GM19467 (cell line): Measurements from ENCODE around the gene ORM1.
A peak's percentile ranks its signal among the peaks of the same experiment; 100 is the strongest.

Experiments
- ATAC-seq: cut with Tn5 transposase; IDR thresholded peaks from one replicate; pipeline ENCODE4 v1.9.1; 2021; ENCODE audit warnings: mild to moderate bottlenecking, moderate library complexity; ENCODE audit not compliant: unreplicated experiment

Gene ORM1

DNA sequence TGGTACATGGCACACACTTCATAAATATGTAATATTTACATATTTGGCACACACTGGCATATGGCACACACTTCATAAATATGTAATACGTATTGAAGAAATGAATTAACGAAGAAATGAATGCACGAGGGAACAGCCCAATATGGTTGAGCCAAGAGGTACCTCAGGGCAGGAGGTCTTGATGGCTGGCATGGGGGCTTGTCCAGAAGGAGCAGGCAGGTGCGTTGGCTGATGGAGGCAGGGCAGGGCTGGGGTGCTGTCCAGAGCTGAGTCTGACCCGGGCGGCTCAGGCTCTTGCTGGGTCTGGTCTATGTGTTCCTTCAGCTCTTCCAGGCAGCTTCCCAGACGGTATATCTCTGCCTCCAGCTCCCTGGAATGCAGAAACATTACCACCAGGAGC, 38.6 kb downstream of the ORM1 start:
- no peak for ATAC-seq

DNA sequence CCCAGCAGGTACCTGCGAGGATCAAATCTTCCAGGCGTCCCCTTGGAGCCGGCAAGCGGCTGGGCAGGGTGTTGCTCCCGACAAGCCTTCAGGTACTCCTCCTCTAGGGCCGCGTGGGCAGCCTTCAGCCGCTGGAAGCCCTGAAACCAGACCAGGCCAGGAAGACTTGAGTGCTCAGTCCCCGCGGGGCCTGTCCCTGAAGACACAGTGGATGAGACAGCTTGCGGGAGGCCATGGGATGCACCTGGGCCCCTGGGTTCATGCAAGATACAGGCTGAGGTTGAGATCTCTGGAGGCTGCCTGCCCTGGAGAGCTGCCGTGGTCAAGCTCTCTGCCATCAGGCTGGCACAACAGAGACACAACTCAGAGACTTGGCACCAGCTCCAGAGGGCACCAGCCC, 39.5 kb downstream of the ORM1 start:
- no peak for ATAC-seq

- ATAC-seq: no peak
Observed at GRCh38 chr9:114363424-114363823, 40.5 kb downstream of the ORM1 start.

DNA sequence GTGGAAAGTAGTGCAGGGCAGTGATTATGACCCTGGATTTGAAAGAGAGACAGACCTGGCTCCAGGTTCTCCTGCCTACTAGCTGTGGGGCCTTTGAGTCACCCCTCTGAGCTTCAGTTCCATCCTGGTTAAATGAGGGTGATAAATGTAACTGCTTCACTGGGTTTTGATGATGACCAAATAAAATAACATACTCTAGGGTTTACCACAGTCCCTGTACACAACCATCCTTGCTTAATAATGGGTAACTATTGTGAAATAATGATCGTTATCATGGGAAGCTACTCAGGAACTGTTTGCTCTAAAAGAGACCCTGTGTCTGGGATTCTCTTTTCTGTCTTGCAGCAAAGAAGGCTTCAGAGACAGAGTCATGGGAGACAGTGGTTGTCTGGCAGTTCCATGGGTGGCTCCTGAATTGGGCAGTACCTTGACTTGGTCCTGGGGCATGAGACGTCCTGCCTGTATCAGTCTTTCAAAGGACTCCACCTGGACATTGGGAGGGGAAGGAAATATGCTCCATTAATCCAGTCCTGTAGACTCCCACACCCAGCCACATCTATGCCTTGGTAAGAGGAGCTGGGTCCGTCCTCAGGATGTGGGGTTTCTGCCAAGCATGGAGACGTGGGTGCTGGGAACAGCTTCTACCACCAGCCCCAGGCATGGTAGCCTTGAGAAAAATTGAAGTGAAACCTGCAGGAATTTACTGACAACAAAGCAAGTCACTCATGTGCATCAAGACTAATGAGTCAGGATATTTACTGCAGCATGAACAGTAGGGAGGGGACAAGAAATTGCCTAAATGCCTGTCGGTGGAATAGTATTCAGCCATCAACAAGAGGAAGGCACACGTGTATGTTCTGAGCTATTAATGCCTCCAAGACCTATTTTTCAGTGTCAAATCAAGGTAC, 41.5 kb downstream of the ORM1 start:
- no peak for ATAC-seq

DNA sequence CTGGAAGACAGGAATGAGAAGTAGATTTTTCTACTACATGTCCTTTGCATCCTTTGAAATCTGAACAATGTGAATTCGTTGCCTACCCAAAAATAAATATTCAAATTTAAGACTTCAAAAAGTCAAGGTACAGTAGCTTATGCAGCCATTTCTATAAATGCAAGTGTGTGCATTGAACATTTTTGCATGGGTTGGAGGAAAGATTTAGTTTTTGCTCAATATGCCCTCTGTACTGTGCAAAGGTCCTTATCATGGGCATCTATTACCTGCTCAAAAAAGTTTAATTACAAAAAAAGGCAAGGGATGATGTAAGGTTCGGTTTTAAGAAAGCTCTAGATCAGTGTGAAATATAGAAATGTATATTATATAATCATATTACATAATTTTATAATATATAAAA, 42.3 kb downstream of the ORM1 start:
- no peak for ATAC-seq

- peak; percentile 45 for ATAC-seq
Observed at GRCh38 chr9:114366334-114367128, 43.6 kb downstream of the ORM1 start.

GRCh38 chr9:114367366-114367765, 44.5 kb downstream of the ORM1 start:
- ATAC-seq: no peak

DNA sequence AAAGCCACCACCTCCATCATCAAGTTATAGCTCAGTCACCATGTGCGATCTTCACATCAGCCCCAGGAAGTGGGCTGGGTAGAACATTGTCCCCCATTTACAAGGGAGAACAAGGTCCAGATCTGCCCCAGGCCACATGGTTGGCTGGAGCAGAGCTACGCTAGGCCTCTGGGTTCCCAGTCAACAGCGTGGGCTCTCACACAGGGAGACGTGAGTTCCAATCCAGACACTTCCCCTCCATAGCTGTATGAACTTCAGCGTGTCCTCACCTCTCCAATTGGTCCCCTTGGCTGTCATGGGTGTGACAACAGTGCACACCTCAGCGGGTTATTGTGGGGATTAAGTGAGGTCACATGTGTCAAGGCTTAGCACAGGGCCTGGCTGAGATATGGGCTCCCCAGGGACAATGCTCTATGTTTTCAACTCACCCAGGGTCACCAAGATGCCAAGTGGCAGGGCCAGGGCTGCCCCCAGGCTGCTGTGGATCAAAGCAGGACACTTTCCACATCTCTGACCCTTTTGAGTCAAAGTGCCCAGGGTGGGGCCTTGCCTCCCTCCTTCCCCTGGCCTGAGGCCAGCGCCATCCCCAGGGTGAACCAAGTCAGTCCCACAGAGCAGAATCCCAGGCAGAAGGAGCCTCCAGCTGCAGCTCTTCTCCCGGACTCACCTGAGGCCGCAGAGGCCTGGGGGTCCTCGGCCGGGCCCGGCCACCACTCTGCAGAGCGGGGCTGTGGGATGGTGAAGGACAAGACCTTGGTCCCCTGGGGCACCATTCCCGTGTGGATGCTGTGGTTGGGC, 45.1 kb downstream of the ORM1 start:
- ATAC-seq: no peak

DNA sequence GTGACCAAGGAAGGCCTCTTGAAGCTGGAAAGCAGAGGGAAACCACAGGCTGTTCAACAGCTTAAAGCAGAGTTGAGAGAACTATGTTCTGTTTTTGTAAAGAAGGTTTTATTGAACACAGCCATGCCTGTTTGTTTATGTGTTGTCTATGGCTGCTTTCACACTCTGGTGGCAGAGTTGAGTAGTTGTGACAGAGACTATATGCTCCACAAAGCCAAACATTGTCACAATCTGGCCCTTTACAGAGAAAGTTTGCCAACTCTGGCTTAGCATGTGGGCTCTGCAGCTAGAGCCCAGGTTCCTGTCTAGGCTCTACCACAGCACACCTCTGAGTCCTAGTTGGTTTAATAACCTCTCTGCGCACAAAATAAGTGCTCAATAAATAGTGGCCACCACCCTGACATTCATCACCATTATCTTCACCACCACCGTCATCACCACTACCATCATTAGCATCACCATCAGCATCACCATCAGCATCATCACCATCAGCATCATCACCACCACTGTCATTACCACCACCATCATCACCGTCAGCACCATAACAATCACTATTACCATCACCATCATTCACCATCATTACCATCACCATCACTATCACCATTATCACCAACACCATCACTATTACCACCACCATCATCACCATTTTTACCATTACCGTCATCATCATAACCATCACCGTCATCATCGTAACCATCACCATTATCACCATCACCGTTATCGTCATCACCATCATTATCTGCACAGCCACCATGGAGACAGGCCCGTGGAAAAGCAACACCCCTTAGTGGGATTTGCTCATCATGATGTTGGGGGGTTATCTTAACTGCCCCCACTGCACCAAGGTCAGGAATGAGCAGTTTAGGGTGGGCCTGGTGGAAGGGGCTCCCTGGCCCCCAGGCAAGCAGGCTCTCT, 46.6 kb downstream of the ORM1 start:
- ATAC-seq: no peak

DNA sequence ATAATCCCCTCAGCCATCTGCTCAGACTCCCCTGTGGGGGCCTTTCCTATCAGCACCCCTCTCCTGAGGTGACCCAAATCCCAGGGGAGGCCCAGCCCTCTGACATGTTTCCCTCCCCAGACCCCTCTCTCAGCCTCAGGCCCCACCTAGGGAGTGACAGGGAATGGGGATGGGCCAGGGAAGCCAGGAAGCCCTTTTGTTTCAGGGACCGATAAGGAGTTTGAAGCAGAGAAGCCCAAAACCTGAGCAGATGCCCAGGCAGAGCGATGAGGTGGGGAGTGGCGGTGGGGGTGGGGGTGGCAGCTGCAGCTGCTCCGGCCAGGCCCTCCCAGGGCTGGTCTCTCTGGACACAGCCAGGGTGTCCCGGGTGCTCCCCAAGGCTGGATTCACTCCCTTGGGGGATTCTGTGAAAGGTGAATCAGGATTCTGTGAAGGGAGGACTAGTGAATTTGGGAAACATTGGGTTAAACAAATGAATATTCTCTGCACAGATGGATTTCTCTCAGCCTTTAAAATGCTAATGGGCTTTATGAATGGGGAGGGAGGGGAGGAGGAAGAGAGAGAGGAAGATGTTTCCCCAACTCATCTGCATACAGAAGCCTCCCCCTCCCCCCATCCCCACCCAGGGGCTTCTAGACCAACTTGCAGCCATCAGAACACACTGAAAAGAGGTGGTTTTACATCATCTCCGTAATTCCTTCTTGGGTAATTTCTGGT, 47.5 kb downstream of the ORM1 start:
- no peak for ATAC-seq

DNA sequence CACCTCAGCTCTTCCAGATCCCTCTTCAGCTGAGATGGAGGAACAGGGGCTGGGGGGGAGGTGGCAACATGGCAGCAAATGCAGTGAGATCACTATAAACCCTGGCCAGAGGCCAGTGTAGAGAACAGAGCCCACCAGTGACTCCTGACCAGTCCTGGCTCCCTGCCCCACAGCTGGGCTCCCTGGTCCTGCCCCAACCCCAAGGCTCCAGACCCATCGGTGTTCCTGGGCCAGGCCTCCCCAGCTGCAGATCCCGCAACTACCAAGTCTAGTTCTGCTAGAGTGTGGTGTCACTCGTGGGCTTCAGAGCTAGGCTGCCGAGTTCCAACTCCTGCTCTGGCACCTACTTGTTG, 48.0 kb downstream of the ORM1 start:
- no peak for ATAC-seq

DNA sequence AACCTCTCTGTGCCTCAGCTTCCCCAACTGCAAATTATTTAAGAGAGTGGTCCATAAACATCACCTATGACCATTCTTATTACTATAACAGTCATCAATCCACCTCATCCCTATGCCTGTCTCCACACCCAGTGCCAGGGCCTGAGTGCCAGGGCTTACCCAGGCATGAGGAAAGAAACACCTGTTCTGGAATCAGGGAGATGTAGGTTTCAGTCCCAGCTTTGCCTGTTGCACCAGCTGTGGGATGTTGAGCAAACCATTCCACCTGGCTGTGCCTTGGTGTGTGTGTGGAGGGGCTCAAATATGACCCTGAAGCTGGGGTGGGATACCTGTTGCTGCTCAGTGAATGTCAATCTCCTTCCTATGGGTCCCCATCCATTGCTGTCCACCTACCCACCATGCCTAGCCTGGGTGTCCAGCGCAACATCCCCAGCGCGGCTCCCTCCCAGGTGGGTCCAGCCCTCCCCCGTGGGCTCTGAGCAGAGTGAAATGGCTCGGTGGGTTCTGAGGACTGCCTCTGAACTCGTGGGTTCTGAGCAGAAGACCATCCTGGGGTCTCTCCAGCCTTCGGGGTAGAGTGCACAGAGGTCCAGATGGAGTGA, 48.5 kb downstream of the ORM1 start:
- no peak for ATAC-seq

GRCh38 chr9:114371973-114372917, 49.3 kb downstream of the ORM1 start:
- ATAC-seq: no peak

GRCh38 chr9:114372921-114373448, 50.1 kb downstream of the ORM1 start:
- peak; percentile 97 for ATAC-seq

DNA sequence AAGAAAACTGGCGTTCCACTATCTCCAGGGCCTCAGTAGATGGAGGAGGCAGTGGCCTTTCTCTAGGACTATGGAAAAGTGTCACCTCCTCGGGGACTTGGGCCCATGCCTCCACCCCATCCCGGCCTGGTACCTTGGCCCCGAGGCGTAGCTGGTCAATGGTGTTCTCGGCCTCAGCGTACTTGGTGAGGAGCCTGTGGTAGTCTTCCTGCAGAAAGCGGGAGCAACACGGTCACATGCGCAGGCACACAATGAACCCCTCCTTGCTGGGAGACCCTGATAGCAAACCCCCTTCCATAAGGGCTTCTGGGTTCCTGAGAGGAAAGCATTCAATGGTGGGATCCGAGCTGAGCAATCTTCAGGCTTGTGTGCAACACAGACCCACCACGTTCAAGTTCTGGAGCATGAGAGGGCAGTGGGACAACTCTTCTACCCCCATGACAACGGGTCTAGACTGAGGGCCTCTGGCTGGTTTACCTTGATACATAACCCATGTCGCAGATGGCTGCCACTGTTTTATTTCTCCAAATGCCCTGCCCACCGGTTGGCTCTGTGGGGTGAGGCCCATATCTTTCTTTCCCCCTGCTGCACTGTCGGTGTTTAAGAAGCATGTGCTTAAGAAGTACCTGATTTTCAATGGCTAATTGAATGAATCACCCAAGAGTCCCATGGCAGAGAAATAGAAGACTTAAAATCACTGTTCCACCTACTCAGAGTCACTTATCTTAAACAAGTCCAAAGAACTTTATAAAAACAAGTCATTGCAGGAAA, 51.2 kb downstream of the ORM1 start:
- ATAC-seq: no peak

- ATAC-seq: no peak
Observed at GRCh38 chr9:114374936-114375335, 52.0 kb downstream of the ORM1 start.
